Prostate gland (tissue), 2 donors: ENCODE data around the gene S100A1. TPM values are rescaled to one million over a fixed set of nuclear protein-coding genes. Genes with fewer than 3 reads are reported as not detected.

Experiments
- DNase-seq: peaks from one replicate; pipeline ENCODE4 v3.0.0-alpha.2; 2019; ENCODE audit warnings: low spot score
- H3K27ac ChIP-seq, 2 donors: fragments of 200-600 bp; sonication (generic); 2 replicates each; pipeline ENCODE4 v1.5.1; 2017 to 2019
- H3K27me3 ChIP-seq: fragments of 200-600 bp; sonication (generic); replicated peaks from 2 replicates; pipeline ENCODE4 v1.5.1; 2019; ENCODE audit not compliant: insufficient read depth
- H3K36me3 ChIP-seq, 2 donors: fragments of 200-600 bp; sonication (generic); 1 replicate in 1 of 2; 2 replicates in 1 of 2; pipeline versions ENCODE4 v1.5.1 to v1.8.1; 2017 to 2019
- H3K4me1 ChIP-seq: fragments of 200-600 bp; sonication (generic); replicated peaks from 2 replicates; pipeline ENCODE4 v1.5.1; 2019
- H3K4me3 ChIP-seq, 2 donors: fragments of 200-600 bp; sonication (generic); 2 replicates each; pipeline ENCODE4 v1.5.1; 2017 to 2019
- H3K9me3 ChIP-seq: fragments of 200-600 bp; sonication (generic); 2 replicates; pipeline ENCODE4 v1.5.1; 2017
- CTCF ChIP-seq, 4 experiments: fragments of 200-600 bp in 2 of 4; fragments of 450-650 bp in 2 of 4; sonication (generic) in 2 of 4; IDR thresholded peaks; 1 replicate in 3 of 4; 2 replicates in 1 of 4; pipeline ENCODE4 v1.5.1; 2016 to 2019; ENCODE audit warnings: antibody characterized with exemption in 4 of 4, mild to moderate bottlenecking in 2 of 4, moderate library complexity in 2 of 4
- POLR2A ChIP-seq: fragments of 450-650 bp; IDR thresholded peaks from one replicate; pipeline ENCODE4 v1.6.1; 2016; ENCODE audit warnings: antibody characterized with exemption, mild to moderate bottlenecking
- POLR2AphosphoS5 ChIP-seq: sonication (generic); formaldehyde crosslinking; IDR thresholded peaks from one replicate; pipeline ENCODE4 v1.6.1; 2017; ENCODE audit warnings: antibody characterized with exemption
- WGBS: methylation state at CpG from one replicate; pipeline ENCODE4 v1.1.5; 2018; 5-methylcytosine and 5-hydroxymethylcytosine counted together
- intact Hi-C: fragments of 100-400 bp; cut with DNase I; formaldehyde crosslinking; loops from one replicate; pipeline ENCODE4 v1.14.2; 2022
- total RNA-seq, 2 donors: library from RNA; depleted of rRNA; stranded (reverse); fragments of >200 nt; gene quantifications; one replicate each; pipeline ENCODE4 v1.1.0, GENCODE V29; 2016

The S100A1 gene
- total RNA-seq, 2 donors from 2014 or later, result 9.1 to 10.7 TPM

GRCh38 chr1:153592748-153593147, 35.5 kb upstream of the S100A1 start:
- no peaks in the 10 kb centered on the region for H3K27me3 ChIP-seq
- H3K4me3 ChIP-seq, result no peak overlapping the region
- no peaks in the 10 kb centered on the region for H3K4me1 ChIP-seq
- 31% methylated on average over 4 of the region's 4 CpGs for WGBS
- TF ChIP-seq POLR2A (no peak), CTCF (IDR thresholded peaks at IDR 0.05) (no peak)
- H3K27ac ChIP-seq, result no peak overlapping the region
- no peak for DNase-seq
- intact Hi-C loops, result no loop called here
- no peaks in the 10 kb centered on the region for H3K36me3 ChIP-seq
- H3K9me3 ChIP-seq, result no peaks in the 10 kb centered on the region

- no peaks in the 10 kb centered on the region for H3K36me3 ChIP-seq
- no peak for DNase-seq
- H3K4me3 ChIP-seq, result no peak overlapping the region
- H3K27me3 ChIP-seq, result no peaks in the 10 kb centered on the region
- no peak for TF ChIP-seq CTCF (IDR thresholded peaks at IDR 0.05)
- no peak for TF ChIP-seq POLR2A
- TF ChIP-seq POLR2AphosphoS5, result no peak
- H3K9me3 ChIP-seq, result no peaks in the 10 kb centered on the region
- no peaks in the 10 kb centered on the region for H3K4me1 ChIP-seq
- no peak overlapping the region for H3K27ac ChIP-seq
- WGBS, result 85% methylated on average over 6 of the region's 6 CpGs
- intact Hi-C loops, result no loop called here
These were observed 31.0 kb upstream of the S100A1 start for GRCh38 chr1:153597206-153597605.

GRCh38 chr1:153598309-153599172, 29.7 kb upstream of the S100A1 start:
- intact Hi-C loops, result no loop called here
- Histone ChIP-seq H3K4me1 (no peaks in the 10 kb centered on the region), H3K9me3 (no peaks in the 10 kb centered on the region), H3K36me3 (no peaks in the 10 kb centered on the region), H3K27me3 (no peaks in the 10 kb centered on the region), H3K4me3 (no peak overlapping the region), H3K27ac (no peak overlapping the region)
- no peak for DNase-seq
- TF ChIP-seq POLR2A (no peak), CTCF (IDR thresholded peaks at IDR 0.05) (no peak)
- 75% methylated on average over 7 of the region's 7 CpGs for WGBS

- no peaks in the 10 kb centered on the region for H3K4me1 ChIP-seq
- DNase-seq, result no peak
- H3K27me3 ChIP-seq, result no peaks in the 10 kb centered on the region
- H3K9me3 ChIP-seq, result no peaks in the 10 kb centered on the region
- H3K4me3 ChIP-seq, result no peak overlapping the region
- no peaks in the 10 kb centered on the region for H3K36me3 ChIP-seq
- TF ChIP-seq CTCF (IDR thresholded peaks at IDR 0.05) (no peak), POLR2A (no peak)
- H3K27ac ChIP-seq, result no peak overlapping the region
- intact Hi-C loops, result no loop called here
- 88% methylated on average over 7 of the region's 7 CpGs for WGBS
These were observed 28.4 kb upstream of the S100A1 start for GRCh38 chr1:153599847-153600246.

DNA sequence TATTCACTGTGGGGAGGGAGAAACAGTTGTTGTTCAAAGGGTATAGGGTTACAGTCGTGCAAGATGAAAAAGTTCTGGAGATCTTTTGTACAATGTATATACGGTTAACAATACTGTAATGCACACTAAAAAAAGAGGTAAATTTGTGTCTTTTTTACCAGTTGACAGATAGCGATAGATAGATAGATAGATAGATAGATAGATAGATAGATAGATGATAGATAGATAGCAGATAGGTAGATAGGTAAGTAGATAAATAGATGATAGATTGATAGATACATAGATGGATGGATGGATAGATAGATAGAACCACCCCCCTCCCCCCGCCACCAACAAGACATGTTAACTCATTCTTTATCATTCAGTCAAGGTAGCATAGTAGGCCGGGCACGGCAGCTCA, 25.5 kb upstream of the S100A1 start:
- no peak for TF ChIP-seq POLR2A
- no peak for TF ChIP-seq CTCF (IDR thresholded peaks at IDR 0.05)
- TF ChIP-seq POLR2AphosphoS5, result no peak

More for the DNA sequence above, 25.5 kb upstream of the S100A1 start:
- 94% methylated on average over 6 of the region's 6 CpGs for WGBS
- no peak overlapping the region for H3K27ac ChIP-seq
- H3K4me3 ChIP-seq, result no peak overlapping the region
- H3K4me1 ChIP-seq, result no peaks in the 10 kb centered on the region
- intact Hi-C loops, result no loop called here
- no peaks in the 10 kb centered on the region for H3K9me3 ChIP-seq
- H3K36me3 ChIP-seq, result peaks cover 0 to 6% of the 10 kb centered on the region in 2 donors
- H3K27me3 ChIP-seq, result no peaks in the 10 kb centered on the region
- DNase-seq, result no peak
